ENCODE data around the gene TTC6.

DNA sequence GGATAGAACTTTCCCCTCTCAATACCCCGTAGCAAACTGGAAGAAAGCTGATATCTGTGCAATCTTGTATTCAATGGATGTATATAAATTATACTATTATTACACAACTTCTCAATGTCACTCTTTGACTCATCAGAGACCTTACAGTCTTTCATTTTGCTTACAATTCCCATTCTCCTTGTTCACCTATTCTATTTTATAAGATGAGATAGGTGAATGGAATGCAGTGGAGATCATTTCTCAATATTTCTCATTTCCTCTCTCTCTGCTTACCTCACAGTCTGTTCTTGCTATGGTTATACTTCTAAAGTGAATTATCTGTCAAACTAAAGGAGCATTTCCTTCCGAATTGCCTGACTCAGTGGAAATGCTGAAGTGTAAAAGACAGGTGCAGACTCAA, 15.3 kb upstream of the TTC6 start:
- TF ChIP-seq, protein P1, sequence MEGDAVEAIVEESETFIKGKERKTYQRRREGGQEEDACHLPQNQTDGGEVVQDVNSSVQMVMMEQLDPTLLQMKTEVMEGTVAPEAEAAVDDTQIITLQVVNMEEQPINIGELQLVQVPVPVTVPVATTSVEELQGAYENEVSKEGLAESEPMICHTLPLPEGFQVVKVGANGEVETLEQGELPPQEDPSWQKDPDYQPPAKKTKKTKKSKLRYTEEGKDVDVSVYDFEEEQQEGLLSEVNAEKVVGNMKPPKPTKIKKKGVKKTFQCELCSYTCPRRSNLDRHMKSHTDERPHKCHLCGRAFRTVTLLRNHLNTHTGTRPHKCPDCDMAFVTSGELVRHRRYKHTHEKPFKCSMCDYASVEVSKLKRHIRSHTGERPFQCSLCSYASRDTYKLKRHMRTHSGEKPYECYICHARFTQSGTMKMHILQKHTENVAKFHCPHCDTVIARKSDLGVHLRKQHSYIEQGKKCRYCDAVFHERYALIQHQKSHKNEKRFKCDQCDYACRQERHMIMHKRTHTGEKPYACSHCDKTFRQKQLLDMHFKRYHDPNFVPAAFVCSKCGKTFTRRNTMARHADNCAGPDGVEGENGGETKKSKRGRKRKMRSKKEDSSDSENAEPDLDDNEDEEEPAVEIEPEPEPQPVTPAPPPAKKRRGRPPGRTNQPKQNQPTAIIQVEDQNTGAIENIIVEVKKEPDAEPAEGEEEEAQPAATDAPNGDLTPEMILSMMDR (IDR thresholded peaks at IDR 0.05; ENCODE audit: insufficient read depth, low read length): no peak
- TF ChIP-seq POLR2AphosphoS5 (IDR thresholded peaks at IDR 0.05; ENCODE audit: low read depth): no peak
- no peak for TF ChIP-seq GABPA (IDR thresholded peaks at IDR 0.05; ENCODE audit: low read depth)
